H1 (cell line): Measurements from ENCODE around the gene PCCA.

Experiments used
- EP300 ChIP-seq, 2 experiments: IDR thresholded peaks; 1 replicate in 1 of 2; 2 replicates in 1 of 2; pipeline ENCODE4 v1.6.1; 2011 to 2012; ENCODE audit warnings: low read depth in 2 of 2, low read length in 2 of 2, mild to moderate bottlenecking in 2 of 2, borderline replicate concordance in 1 of 2, inconsistent platforms in 1 of 2, moderate library complexity in 1 of 2
- KDM1A ChIP-seq: fragments of 200-600, 300-600 bp; sonication (generic); IDR thresholded peaks from 2 replicates; pipeline ENCODE4 v1.7.1; 2016; ENCODE audit warnings: mild to moderate bottlenecking, low read length, borderline replicate concordance
- MAFK ChIP-seq: IDR thresholded peaks from 2 replicates; pipeline ENCODE4 v1.6.1; 2012; ENCODE audit warnings: low read depth, mild to moderate bottlenecking, improper control_type of control experiment, low read length
- MAX ChIP-seq: IDR thresholded peaks from 2 replicates; pipeline ENCODE4 v1.6.1; 2012; ENCODE audit warnings: inconsistent platforms
- TAF7 ChIP-seq: optimal IDR thresholded peaks from 2 replicates; pipeline ENCODE3; 2011; ENCODE audit warnings: low read depth, mild to moderate bottlenecking, inconsistent platforms, low read length, moderate library complexity, borderline replicate concordance

DNA sequence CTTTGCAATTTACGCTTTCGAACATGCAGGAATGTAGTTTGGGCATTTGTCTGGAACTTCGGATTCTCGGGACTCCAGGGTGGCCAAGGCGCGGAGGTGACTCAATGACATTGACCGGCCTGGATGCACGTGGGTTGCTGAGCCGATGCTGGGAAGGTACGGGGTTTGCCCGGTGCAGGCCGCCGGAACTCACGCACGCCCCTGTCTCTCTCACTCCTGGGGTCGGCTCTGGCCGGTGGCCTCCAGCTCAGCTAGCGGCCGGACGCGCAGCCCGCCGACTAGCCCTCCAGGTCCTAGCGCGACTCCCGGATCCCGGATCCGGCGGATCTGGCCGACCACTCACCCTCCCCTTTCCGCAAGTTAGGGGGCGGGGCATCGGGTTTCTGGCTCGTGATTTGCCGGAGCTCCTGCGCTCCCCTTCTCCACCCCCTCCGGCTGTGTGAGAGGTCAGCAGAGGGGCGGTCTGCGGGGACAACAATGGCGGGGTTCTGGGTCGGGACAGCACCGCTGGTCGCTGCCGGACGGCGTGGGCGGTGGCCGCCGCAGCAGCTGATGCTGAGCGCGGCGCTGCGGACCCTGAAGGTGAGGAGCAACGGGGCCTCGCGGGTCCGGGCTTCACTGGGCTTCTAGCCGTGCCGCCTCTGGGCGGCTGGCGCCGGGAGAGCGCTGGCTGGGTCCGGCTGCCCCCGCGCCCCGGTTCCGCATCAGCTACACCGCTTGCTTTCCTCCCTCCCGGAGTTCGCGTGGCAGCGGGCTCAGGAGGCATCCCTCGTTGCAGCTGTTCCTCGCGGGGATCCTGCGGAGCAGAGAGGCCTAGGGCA, at the start of gene PCCA:
- TF ChIP-seq MAX (peak; percentile 98), KDM1A (no peak; the same call in 1 of the 2 replicates), TAF7 (peak; percentile 52), MAFK (no peak), EP300 (IDR thresholded peaks at IDR 0.05; ENCODE audit: borderline replicate concordance in 1 of 2, low read depth in 2 of 2, low read length in 2 of 2) (peak; percentile 14 to 72; a peak in 2 of 3 replicates)
